ENCODE measurements around the gene XYLB.

DNA sequence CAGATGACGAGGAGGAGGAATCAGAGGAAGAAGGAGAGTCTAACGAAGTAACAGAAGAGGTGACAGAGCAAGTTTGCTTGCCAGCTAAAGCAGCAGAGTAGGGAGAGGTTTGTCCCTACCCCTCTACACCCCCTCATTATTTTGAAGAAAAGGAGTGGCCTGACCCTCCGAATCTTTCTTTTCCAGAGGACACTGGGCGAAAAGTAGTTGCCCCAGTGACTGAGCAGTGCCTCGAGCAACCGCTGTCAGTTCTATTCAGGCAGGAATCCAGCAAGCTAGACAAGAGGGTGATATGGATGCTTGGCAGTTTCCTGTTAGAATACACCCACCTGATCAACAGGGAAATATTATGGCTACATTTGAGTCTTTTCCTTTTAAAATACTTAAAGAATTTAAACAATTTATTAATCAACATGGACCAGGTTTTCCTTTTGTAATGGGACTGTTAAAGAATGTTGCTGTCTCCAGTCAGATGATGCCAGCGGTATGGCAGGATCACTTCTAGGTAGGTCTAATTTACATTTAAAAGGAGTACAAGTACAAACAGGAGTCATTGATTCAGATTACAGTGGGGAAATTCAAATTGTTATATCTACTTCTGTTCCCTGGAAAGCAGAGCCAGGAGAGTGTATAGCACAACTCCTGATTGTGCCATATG is 75.2 kb downstream of the XYLB start:
- TF ChIP-seq POLR2AphosphoS5 (IDR thresholded peaks at IDR 0.05; ENCODE audit: low read depth, low read length) (no peak), FOXP2 (optimal IDR thresholded peaks at IDR 0.05; ENCODE audit: borderline replicate concordance, extremely low read depth, extremely low read length, insufficient read depth) (no peak)
- TF ChIP-seq, protein P1, sequence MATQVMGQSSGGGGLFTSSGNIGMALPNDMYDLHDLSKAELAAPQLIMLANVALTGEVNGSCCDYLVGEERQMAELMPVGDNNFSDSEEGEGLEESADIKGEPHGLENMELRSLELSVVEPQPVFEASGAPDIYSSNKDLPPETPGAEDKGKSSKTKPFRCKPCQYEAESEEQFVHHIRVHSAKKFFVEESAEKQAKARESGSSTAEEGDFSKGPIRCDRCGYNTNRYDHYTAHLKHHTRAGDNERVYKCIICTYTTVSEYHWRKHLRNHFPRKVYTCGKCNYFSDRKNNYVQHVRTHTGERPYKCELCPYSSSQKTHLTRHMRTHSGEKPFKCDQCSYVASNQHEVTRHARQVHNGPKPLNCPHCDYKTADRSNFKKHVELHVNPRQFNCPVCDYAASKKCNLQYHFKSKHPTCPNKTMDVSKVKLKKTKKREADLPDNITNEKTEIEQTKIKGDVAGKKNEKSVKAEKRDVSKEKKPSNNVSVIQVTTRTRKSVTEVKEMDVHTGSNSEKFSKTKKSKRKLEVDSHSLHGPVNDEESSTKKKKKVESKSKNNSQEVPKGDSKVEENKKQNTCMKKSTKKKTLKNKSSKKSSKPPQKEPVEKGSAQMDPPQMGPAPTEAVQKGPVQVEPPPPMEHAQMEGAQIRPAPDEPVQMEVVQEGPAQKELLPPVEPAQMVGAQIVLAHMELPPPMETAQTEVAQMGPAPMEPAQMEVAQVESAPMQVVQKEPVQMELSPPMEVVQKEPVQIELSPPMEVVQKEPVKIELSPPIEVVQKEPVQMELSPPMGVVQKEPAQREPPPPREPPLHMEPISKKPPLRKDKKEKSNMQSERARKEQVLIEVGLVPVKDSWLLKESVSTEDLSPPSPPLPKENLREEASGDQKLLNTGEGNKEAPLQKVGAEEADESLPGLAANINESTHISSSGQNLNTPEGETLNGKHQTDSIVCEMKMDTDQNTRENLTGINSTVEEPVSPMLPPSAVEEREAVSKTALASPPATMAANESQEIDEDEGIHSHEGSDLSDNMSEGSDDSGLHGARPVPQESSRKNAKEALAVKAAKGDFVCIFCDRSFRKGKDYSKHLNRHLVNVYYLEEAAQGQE (IDR thresholded peaks at IDR 0.05; ENCODE audit: insufficient read depth in 1 of 2, low read depth in 2 of 2, low read length in 2 of 2): no peak
